Measurements from ENCODE around the gene ACOT12. TPM values are rescaled to one million over a fixed set of nuclear protein-coding genes. Genes with fewer than 3 reads are reported as not detected.

ACOT12 gene
- total and polyA plus RNA-seq, 2 experiments from 2014 or later, result 0.15 TPM; not detected in 1

DNA sequence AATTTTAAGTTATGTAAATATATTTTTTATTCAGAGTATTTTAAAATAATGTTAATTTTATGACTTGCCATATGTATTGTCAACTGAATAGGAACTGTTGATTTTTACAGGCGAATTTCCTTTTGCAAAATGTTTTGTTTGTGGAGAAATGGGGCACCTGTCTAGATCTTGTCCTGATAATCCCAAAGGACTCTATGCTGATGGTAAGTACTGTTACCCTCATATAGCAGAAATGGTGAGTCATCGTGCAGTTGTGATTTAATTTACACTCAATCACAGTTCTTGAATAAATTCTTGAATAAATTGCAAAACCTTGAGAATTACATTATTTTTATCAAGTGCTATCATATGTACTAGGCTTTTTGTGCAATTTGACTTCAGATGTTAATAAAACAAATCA lies 85.1 kb downstream of the ACOT12 start (continued):
- no peak for TF ChIP-seq ZNF462 (CRISPR knock-in tag; IDR thresholded peaks at IDR 0.05)
- TF ChIP-seq JUNB (IDR thresholded peaks at IDR 0.05; ENCODE audit: unreplicated experiment), result no peak

DNA sequence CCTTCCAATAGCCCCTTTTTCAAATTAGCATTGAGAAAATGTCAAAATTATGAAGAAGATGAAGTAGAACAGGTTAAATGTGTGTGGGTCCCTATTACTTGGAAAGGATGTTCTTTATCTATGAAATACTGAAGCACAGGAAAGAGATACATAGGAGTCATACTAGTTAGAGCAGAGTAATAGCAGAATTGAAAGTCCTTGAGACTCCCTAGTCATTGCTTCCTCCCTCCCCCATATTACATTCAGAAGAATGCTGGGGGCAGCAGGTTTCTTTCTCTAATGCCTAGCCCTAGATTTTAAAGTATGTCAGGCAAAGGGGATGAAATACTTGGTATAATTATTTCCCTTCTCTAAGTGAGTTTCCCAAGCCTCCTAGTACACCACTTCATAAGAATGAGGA lies 88.1 kb downstream of the ACOT12 start:
- H3K27ac Mint-ChIP-seq, result no peak overlapping the region
- Histone ChIP-seq H3K27me3 (ENCODE audit: insufficient read depth) (no peaks in the 10 kb centered on the region), H3K4me2 (no peak overlapping the region), H3K79me2 (replicated peaks; ENCODE audit: insufficient read depth) (peaks cover 32% of the 10 kb centered on the region), H3F3A (replicated peaks; ENCODE audit: low read depth) (no peaks in the 10 kb centered on the region), H3K36me3 (ENCODE audit: insufficient read depth) (no peaks in the 10 kb centered on the region), H3K27ac (ENCODE audit: low read depth) (no peak overlapping the region), H3K4me1 (ENCODE audit: insufficient read depth) (no peaks in the 10 kb centered on the region), H2AFZ (no peak overlapping the region), H4K20me1 (replicated peaks; ENCODE audit: insufficient read depth) (no peaks in the 10 kb centered on the region; the same call in 1 of the 2 replicates), H3K9me2 (ENCODE audit: insufficient read depth) (no peaks in the 10 kb centered on the region), H3K4me3 (no peak overlapping the region)
- H3K4me1 Mint-ChIP-seq, result no peaks in the 10 kb centered on the region
- H3K4me3 Mint-ChIP-seq, result no peak overlapping the region
- no peaks in the 10 kb centered on the region for H3K9me3 Mint-ChIP-seq
- H3K27me3 Mint-ChIP-seq (ENCODE audit: insufficient read depth, low read depth, poor library complexity), result no peaks in the 10 kb centered on the region
- ATAC-seq (no peak), DNase-seq (ENCODE audit: low spot score) (no peak)
- no peaks in the 10 kb centered on the region; the same call in 2 of the 3 replicates for H3K36me3 Mint-ChIP-seq (ENCODE audit: low read depth)
- TF ChIP-seq JUNB (IDR thresholded peaks at IDR 0.05; ENCODE audit: unreplicated experiment) (no peak), STAT1 (IDR thresholded peaks at IDR 0.05; ENCODE audit: unreplicated experiment) (no peak), EZH2phosphoT487 (IDR thresholded peaks at IDR 0.05; ENCODE audit: unreplicated experiment) (no peak), POLR2AphosphoS5 (IDR thresholded peaks at IDR 0.05; ENCODE audit: low read depth) (no peak), NANOG (IDR thresholded peaks at IDR 0.05; ENCODE audit: borderline replicate concordance) (no peak), ZNF462 (CRISPR knock-in tag; IDR thresholded peaks at IDR 0.05) (no peak), CREB1 (CRISPR knock-in tag; IDR thresholded peaks at IDR 0.05; ENCODE audit: low read depth) (no peak)

All from GM23338 (cell line).